GM12878 (cell line): Measurements from ENCODE around the gene PRDM8. TPM values are rescaled to one million over a fixed set of nuclear protein-coding genes. Genes with fewer than 3 reads are reported as not detected.

Experiments used
- ATAC-seq: fragments of 200-7000 bp; cut with Tn5 transposase; 3 replicates; pipeline ENCODE4 v1.9.1; 2020; ENCODE audit warnings: mild to moderate bottlenecking, moderate library complexity
- BruUV-seq: library from RNA; stranded (reverse); fragments of 400-500 nt; replicated peaks from 2 replicates; lab custom pipeline; 2021; lab: Mats Ljungman, UMichigan
- CTCF ChIA-PET: fragments of 300-600 bp; sonication (Branson Sonifier 250); formaldehyde crosslinking; extraction: SDS; loops from one replicate; lab custom pipeline; 2021; ENCODE audit warnings: inconsistent platforms; lab: Yijun Ruan, JAX
- POLR2A ChIA-PET: fragments of 350-600 bp; formaldehyde crosslinking; extraction: SDS; loops from one replicate; lab custom pipeline; 2021; ENCODE audit warnings: inconsistent platforms; lab: Charles Lee
- RAD21 ChIA-PET: fragments of 300-600 bp; sonication (Branson Sonifier 250); formaldehyde crosslinking; loops from one replicate; lab custom pipeline; 2023; ENCODE audit warnings: antibody characterized with exemption; ENCODE audit not compliant: unreplicated experiment; lab: Charles Lee
- SMC1A ChIA-PET: fragments of 300-600 bp; sonication (Branson Sonifier 250); formaldehyde crosslinking; loops from one replicate; lab custom pipeline; 2023; ENCODE audit not compliant: unreplicated experiment, uncharacterized antibody; lab: Charles Lee
- DNase-seq: peaks from one replicate; pipeline ENCODE4 v3.0.0-alpha.2; 2011; ENCODE audit warnings: low read depth, low spot score
- FAIRE-seq: peaks from 3 replicates; lab custom pipeline; 2011; peaks lifted over from hg19 to GRCh38; lab: Jason Lieb, UNC
- H2AFZ ChIP-seq: 2 replicates; pipeline ENCODE4 v1.6.0; 2011; ENCODE audit warnings: low read depth, low read length, control low read depth; ENCODE audit not compliant: control insufficient read depth
- H3K27ac ChIP-seq: 2 replicates; pipeline ENCODE4 v1.5.1; 2011; ENCODE audit warnings: control low read depth; ENCODE audit not compliant: control insufficient read depth, insufficient read depth
- H3K27me3 ChIP-seq, 2 experiments: replicated peaks in 1 of 2; 2 replicates each; pipeline versions ENCODE4 v1.6.0 to v1.6.1; 2011; ENCODE audit warnings: low read length in 1 of 2; ENCODE audit not compliant: control insufficient read depth in 2 of 2, insufficient read depth in 2 of 2
- H3K36me3 ChIP-seq, 2 experiments: 2 replicates each; pipeline ENCODE4 v1.5.1; 2011; ENCODE audit warnings: low read length in 1 of 2; ENCODE audit not compliant: control insufficient read depth in 2 of 2, insufficient read depth in 2 of 2
- H3K4me1 ChIP-seq: 2 replicates; pipeline ENCODE4 v1.6.1; 2011; ENCODE audit warnings: mild to moderate bottlenecking, low read length, moderate library complexity, mixed read lengths; ENCODE audit not compliant: control insufficient read depth, insufficient read depth
- H3K4me2 ChIP-seq: 2 replicates; pipeline ENCODE4 v1.6.0; 2011; ENCODE audit warnings: control low read depth; ENCODE audit not compliant: control insufficient read depth, insufficient read depth
- H3K4me3 ChIP-seq: fragments of 200-600 bp; sonication (generic); 2 replicates; pipeline ENCODE4 v1.5.1; 2016
- H3K79me2 ChIP-seq: 2 replicates; pipeline ENCODE4 v1.6.0; 2011; ENCODE audit warnings: low read length; ENCODE audit not compliant: control insufficient read depth, insufficient read depth
- H3K9ac ChIP-seq: 2 replicates; pipeline ENCODE4 v1.8.0; 2011; ENCODE audit warnings: low read length, control low read depth, mixed read lengths; ENCODE audit not compliant: control insufficient read depth, insufficient read depth
- H3K9me3 ChIP-seq: replicated peaks from 3 replicates; pipeline ENCODE4 v1.5.1; 2011; ENCODE audit warnings: mild to moderate bottlenecking, low read length; ENCODE audit not compliant: control insufficient read depth, insufficient read depth
- H4K20me1 ChIP-seq: 2 replicates; pipeline ENCODE4 v1.6.0; 2011; ENCODE audit not compliant: control insufficient read depth, insufficient read depth
- CTCF ChIP-seq, 3 experiments: IDR thresholded peaks in 2 of 3; conservative IDR thresholded peaks in 1 of 3; 2 replicates each; pipeline ENCODE4 v1.5.1; 2011; ENCODE audit warnings: low read depth in 3 of 3, low read length in 3 of 3, mild to moderate bottlenecking in 3 of 3, control low read depth in 2 of 3, moderate library complexity in 2 of 3, inconsistent platforms in 1 of 3, mixed read lengths in 1 of 3; ENCODE audit not compliant: control insufficient read depth in 2 of 3, insufficient read depth in 1 of 3; ENCODE audit errors: extremely low read depth in 1 of 3
- HDAC6 ChIP-seq: fragments of 200-600 bp; sonication (generic); IDR thresholded peaks from one replicate; pipeline ENCODE4 v1.8.0; 2017; ENCODE audit warnings: antibody characterized with exemption; ENCODE audit not compliant: unreplicated experiment
- RAD21 ChIP-seq: IDR thresholded peaks from 2 replicates; pipeline ENCODE4 v1.6.1; 2011; ENCODE audit warnings: mild to moderate bottlenecking, low read depth, low read length, moderate library complexity; ENCODE audit not compliant: insufficient read depth
- REST ChIP-seq: IDR thresholded peaks from 2 replicates; pipeline ENCODE4 v1.6.1; 2012; ENCODE audit warnings: mild to moderate bottlenecking, low read depth, low read length
- SMC3 ChIP-seq: IDR thresholded peaks from 2 replicates; pipeline ENCODE4 v1.6.1; 2011; ENCODE audit warnings: low read length, improper control_type of control experiment, borderline replicate concordance
- ZBTB40 ChIP-seq: fragments of 450-650 bp; IDR thresholded peaks from 2 replicates; pipeline ENCODE4 v1.6.1; 2016; ENCODE audit warnings: mild to moderate bottlenecking, moderate library complexity, borderline replicate concordance
- in situ Hi-C: fragments of 300-500 bp; cut with MboI; formaldehyde crosslinking; loops from 9 replicates; pipeline ENCODE4 v1.14.3; 2018; ENCODE audit warnings: mixed read lengths
- intact Hi-C: fragments of 100-400 bp; cut with micrococcal nuclease; formaldehyde crosslinking; loops from one replicate; pipeline ENCODE4 v1.14.2; 2022; ENCODE audit not compliant: unreplicated experiment
- polyA plus RNA-seq, 11 experiments: library from polyadenylated mRNA; depleted of rRNA in 4 of 11; unstranded in 6 of 11; stranded (reverse) in 5 of 11; fragments of >200 nt; fragmentation: Nextera tagmentation in 4 of 11; fragmentation: Illumina TruSeq in 1 of 11; extraction: Ambion mirVana in 4 of 11; extraction: Trizol in 1 of 11; gene quantifications; 1 replicate in 1 of 11; 2 replicates in 10 of 11; pipeline versions ENCODE4 v1.2.1 to v1.2.3, GENCODE V29; 2011 to 2016; ENCODE audit warnings: inconsistent platforms in 2 of 11, missing spikeins in 2 of 11, low read depth in 1 of 11
- total RNA-seq, 4 experiments: library from RNA; depleted of rRNA in 3 of 4; stranded (reverse); fragments of >200 nt in 3 of 4; fragmentation: Illumina TruSeq in 1 of 4; extraction: Trizol in 1 of 4; gene quantifications; 2 replicates each; pipeline versions ENCODE4 v1.2.1 to v1.2.3, GENCODE V29; 2013 to 2021

Gene PRDM8
- total and polyA plus RNA-seq, 10 of the 15 experiments (the other 5 are each of a cell fraction or from before 2014, with no cell fraction given) = 0.09 to 1.6 (median 0.40) TPM

- no peak for TF ChIP-seq REST
Measured at GRCh38 chr4:80220711-80221110, 23.4 kb downstream of the PRDM8 start (continued).

GRCh38 chr4:80221161-80221560 lies 23.9 kb downstream of the PRDM8 start:
- FAIRE-seq = no peak
- Histone ChIP-seq H3K36me3 (no peaks in the 10 kb centered on the region), H4K20me1 (no peaks in the 10 kb centered on the region), H3K4me3 (no peak overlapping the region), H3K27me3 (peaks cover 0 to 8% of the 10 kb centered on the region in 2 experiments; a peak in 2 of 4 replicates), H3K4me1 (no peaks in the 10 kb centered on the region), H3K27ac (no peak overlapping the region), H3K9ac (no peak overlapping the region), H3K79me2 (no peaks in the 10 kb centered on the region), H3K9me3 (no peaks in the 10 kb centered on the region), H3K4me2 (no peak overlapping the region), H2AFZ (no peak overlapping the region)
- no peak for DNase-seq
- ATAC-seq = peak; percentile 55
- POLR2A ChIA-PET = no interaction called here
- intact Hi-C loops (loop anchor here (1.0 kb wide), 1 partner anchor 140 kb away; no protein-coding TSS in a partner anchor), in situ Hi-C loops (no loop called here)
- RAD21 ChIA-PET = interaction anchor here (0.8 to 3.6 kb wide), 17 partner anchors 7 to 1269 kb away, joined by 3 to 27 read pairs (median 5); partner anchors contain the start of gene CFAP299
- SMC1A ChIA-PET = interaction anchor here (0.8 to 4.6 kb wide), 19 partner anchors 9 to 1269 kb away, joined by 3 to 36 read pairs (median 6); partner anchors contain the start of gene CFAP299
- BruUV-seq = no TSS peak
- peak; percentile 52 for TF ChIP-seq RAD21
- peak; percentile 36; the same call in 1 of the 2 replicates for TF ChIP-seq SMC3
- peak in 2 of 3 experiments; percentile 14 to 25; a peak in 4 of 6 replicates for TF ChIP-seq CTCF (IDR thresholded peaks at IDR 0.05 in 2 of 3, conservative IDR thresholded peaks at IDR 0.05 in 1 of 3; ENCODE audit: control insufficient read depth in 2 of 3, extremely low read depth in 1 of 3, insufficient read depth in 1 of 3, low read depth in 3 of 3, low read length in 3 of 3)
- TF ChIP-seq ZBTB40 = no peak
- no peak for TF ChIP-seq HDAC6
- CTCF ChIA-PET = interaction anchor here (0.7 to 5.3 kb wide), 32 partner anchors 8 to 1269 kb away, joined by 3 to 48 read pairs (median 4); partner anchors contain the start of genes CFAP299 and FGF5
